ENCODE results near the gene RBAK.

DNA sequence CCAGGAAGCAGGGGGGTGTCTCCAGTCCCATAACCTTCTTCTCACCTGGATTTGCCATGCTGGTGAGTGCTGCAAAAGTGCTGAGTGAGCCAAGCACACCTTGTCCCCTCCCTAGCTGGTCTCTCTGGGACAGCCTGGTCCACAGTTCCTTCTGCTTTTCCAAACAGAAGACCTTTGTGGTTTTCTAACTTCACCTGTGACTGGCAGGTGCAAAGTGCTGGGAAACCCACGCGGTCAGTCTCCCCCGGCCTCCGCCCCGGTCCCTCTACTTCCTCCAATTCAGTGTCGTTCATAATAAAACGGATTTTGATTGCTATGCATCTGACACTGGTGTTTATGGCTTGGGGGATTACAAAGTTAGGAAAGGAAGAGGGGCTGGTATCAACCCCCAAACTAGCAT is 37.1 kb downstream of the RBAK start:
- TF ChIP-seq, protein P1, sequence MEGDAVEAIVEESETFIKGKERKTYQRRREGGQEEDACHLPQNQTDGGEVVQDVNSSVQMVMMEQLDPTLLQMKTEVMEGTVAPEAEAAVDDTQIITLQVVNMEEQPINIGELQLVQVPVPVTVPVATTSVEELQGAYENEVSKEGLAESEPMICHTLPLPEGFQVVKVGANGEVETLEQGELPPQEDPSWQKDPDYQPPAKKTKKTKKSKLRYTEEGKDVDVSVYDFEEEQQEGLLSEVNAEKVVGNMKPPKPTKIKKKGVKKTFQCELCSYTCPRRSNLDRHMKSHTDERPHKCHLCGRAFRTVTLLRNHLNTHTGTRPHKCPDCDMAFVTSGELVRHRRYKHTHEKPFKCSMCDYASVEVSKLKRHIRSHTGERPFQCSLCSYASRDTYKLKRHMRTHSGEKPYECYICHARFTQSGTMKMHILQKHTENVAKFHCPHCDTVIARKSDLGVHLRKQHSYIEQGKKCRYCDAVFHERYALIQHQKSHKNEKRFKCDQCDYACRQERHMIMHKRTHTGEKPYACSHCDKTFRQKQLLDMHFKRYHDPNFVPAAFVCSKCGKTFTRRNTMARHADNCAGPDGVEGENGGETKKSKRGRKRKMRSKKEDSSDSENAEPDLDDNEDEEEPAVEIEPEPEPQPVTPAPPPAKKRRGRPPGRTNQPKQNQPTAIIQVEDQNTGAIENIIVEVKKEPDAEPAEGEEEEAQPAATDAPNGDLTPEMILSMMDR (IDR thresholded peaks at IDR 0.05; ENCODE audit: insufficient read depth, low read length, poor library complexity, severe bottlenecking), result no peak
- no peak for TF ChIP-seq EZH2phosphoT487 (conservative IDR thresholded peaks at IDR 0.05; ENCODE audit: low read length)

All from SU-DHL-6 (cell line).